Vagina (tissue), 2 donors: Measurements from ENCODE around the gene FBXO34.

Experiments used
- CTCF ChIP-seq, 3 experiments: fragments of 450-650 bp in 2 of 3; fragments of 200-600 bp in 1 of 3; sonication (generic) in 1 of 3; IDR thresholded peaks; one replicate each; pipeline ENCODE4 v1.5.1; 2017 to 2019; ENCODE audit warnings: antibody characterized with exemption in 3 of 3, mild to moderate bottlenecking in 2 of 3, moderate library complexity in 2 of 3
- POLR2A ChIP-seq, 2 donors: fragments of 450-650 bp; IDR thresholded peaks; one replicate each; pipeline ENCODE4 v1.6.1; 2017; ENCODE audit warnings: antibody characterized with exemption in 2 of 2, mild to moderate bottlenecking in 2 of 2, moderate library complexity in 2 of 2

GRCh38 chr14:55314449-55314848, 43.2 kb downstream of the FBXO34 start:
- TF ChIP-seq CTCF (IDR thresholded peaks at IDR 0.05) (no peak), POLR2A (IDR thresholded peaks at IDR 0.05) (no peak)
